Skeletal muscle tissue (tissue), 4 donors: Measurements from ENCODE around the gene TIAM2. TPM values are rescaled to one million over a fixed set of nuclear protein-coding genes. Genes with fewer than 3 reads are reported as not detected.

Experiments used
- H3K27ac ChIP-seq: one replicate; pipeline ENCODE4 v1.7.0; 2013; ENCODE audit warnings: mild to moderate bottlenecking, low read depth, low read length, inconsistent platforms
- H3K27me3 ChIP-seq, 3 donors: one replicate each; pipeline ENCODE4 v1.7.0; 2013; ENCODE audit warnings: low read length in 3 of 3; ENCODE audit not compliant: control insufficient read depth in 3 of 3, insufficient read depth in 3 of 3
- H3K36me3 ChIP-seq, 3 donors: one replicate each; pipeline ENCODE4 v1.7.0; 2013; ENCODE audit warnings: low read length in 3 of 3; ENCODE audit not compliant: control insufficient read depth in 3 of 3, insufficient read depth in 3 of 3
- H3K4me1 ChIP-seq, 3 donors: one replicate each; pipeline ENCODE4 v1.7.0; 2013; ENCODE audit warnings: low read length in 3 of 3, mild to moderate bottlenecking in 3 of 3; ENCODE audit not compliant: control insufficient read depth in 3 of 3, insufficient read depth in 3 of 3
- H3K4me3 ChIP-seq, 3 donors: one replicate each; pipeline ENCODE4 v1.7.0; 2013; ENCODE audit warnings: low read length in 3 of 3
- H3K9ac ChIP-seq, 3 donors: one replicate each; pipeline ENCODE4 v1.7.0; 2013; ENCODE audit warnings: low read length in 3 of 3, mild to moderate bottlenecking in 3 of 3, moderate library complexity in 2 of 3, low read depth in 1 of 3
- H3K9me3 ChIP-seq, 3 donors: one replicate each; pipeline ENCODE4 v1.7.0; 2013; ENCODE audit warnings: low read length in 3 of 3; ENCODE audit not compliant: control insufficient read depth in 3 of 3
- total RNA-seq: library from RNA; depleted of rRNA; stranded (reverse); fragments of >200 nt; gene quantifications from one replicate; pipeline ENCODE4 v1.2.3, GENCODE V29; 2014
- donor health status: Osteomylitis.

TIAM2 gene
- total RNA-seq, 1 donor from 2014 or later: 22.4 TPM

GRCh38 chr6:155274533-155274932, 279.4 kb downstream of the TIAM2 start:
- H3K36me3 ChIP-seq: peaks cover 0 to 2% (median 0%) of the 10 kb centered on the region in 3 donors
- peaks cover 15 to 38% (median 28%) of the 10 kb centered on the region in 3 donors for H3K4me1 ChIP-seq
- no peak overlapping the region for H3K9ac ChIP-seq

GRCh38 chr6:155275808-155276480, 280.8 kb downstream of the TIAM2 start:
- H3K4me3 ChIP-seq: peak overlapping the region in 2 of 3 donors; percentile 15 to 42
- H3K27ac ChIP-seq: peak overlapping the region; percentile 20
- peaks cover 15 to 38% (median 28%) of the 10 kb centered on the region in 3 donors for H3K4me1 ChIP-seq
- H3K9ac ChIP-seq: peak overlapping the region in 1 of 3 donors; percentile 10
- H3K9me3 ChIP-seq: no peaks in the 10 kb centered on the region
- H3K36me3 ChIP-seq: peaks cover 0 to 3% (median 2%) of the 10 kb centered on the region in 3 donors
- H3K27me3 ChIP-seq: no peaks in the 10 kb centered on the region

More at GRCh38 chr6:155274533-155274932, 279.4 kb downstream of the TIAM2 start:
- Histone ChIP-seq H3K9me3 (no peaks in the 10 kb centered on the region), H3K27me3 (no peaks in the 10 kb centered on the region), H3K4me3 (no peak overlapping the region), H3K27ac (no peak overlapping the region)

DNA sequence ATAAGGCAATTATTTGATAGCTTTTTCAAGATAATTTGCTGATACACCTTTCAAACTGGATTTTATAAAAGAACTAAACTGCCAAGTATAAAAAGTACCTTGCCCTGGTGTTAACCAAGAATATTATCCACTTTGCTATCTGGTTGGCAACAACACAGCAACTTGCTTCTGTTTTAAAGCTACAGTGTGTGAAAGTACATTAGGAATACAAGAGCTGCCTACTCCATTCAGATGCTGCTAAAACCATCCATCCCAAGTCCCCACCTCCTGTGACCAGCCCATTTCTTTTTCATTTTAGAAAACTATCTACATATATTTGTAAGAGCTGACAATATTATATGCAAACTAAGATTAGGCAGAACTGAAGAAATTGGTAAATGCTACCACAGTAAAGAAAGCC, 281.5 kb downstream of the TIAM2 start:
- Histone ChIP-seq H3K4me1 (peaks cover 15 to 38% (median 28%) of the 10 kb centered on the region in 3 donors), H3K27ac (no peak overlapping the region), H3K36me3 (peaks cover 0 to 3% (median 2%) of the 10 kb centered on the region in 3 donors)

GRCh38 chr6:155278319-155279049, 283.4 kb downstream of the TIAM2 start:
- no peaks in the 10 kb centered on the region for H3K27me3 ChIP-seq
- H3K9ac ChIP-seq: peak overlapping the region in 1 of 3 donors; percentile 27
- peaks cover 15 to 25% (median 19%) of the 10 kb centered on the region in 3 donors for H3K4me1 ChIP-seq
- H3K36me3 ChIP-seq: peaks cover 0 to 4% (median 2%) of the 10 kb centered on the region in 3 donors
- H3K9me3 ChIP-seq: no peaks in the 10 kb centered on the region
- H3K27ac ChIP-seq: no peak overlapping the region
- no peak overlapping the region for H3K4me3 ChIP-seq

More for the DNA sequence above, 281.5 kb downstream of the TIAM2 start:
- no peaks in the 10 kb centered on the region for H3K9me3 ChIP-seq
- H3K9ac ChIP-seq: no peak overlapping the region
- no peaks in the 10 kb centered on the region for H3K27me3 ChIP-seq
- no peak overlapping the region for H3K4me3 ChIP-seq

GRCh38 chr6:155284775-155285174, 289.7 kb downstream of the TIAM2 start:
- no peak overlapping the region for H3K9ac ChIP-seq
- no peaks in the 10 kb centered on the region for H3K27me3 ChIP-seq
- peaks cover 4 to 18% (median 14%) of the 10 kb centered on the region in 3 donors for H3K36me3 ChIP-seq
- no peaks in the 10 kb centered on the region for H3K9me3 ChIP-seq
- no peak overlapping the region for H3K4me3 ChIP-seq
- peaks cover 0 to 6% (median 3%) of the 10 kb centered on the region in 3 donors for H3K4me1 ChIP-seq
- H3K27ac ChIP-seq: no peak overlapping the region

DNA sequence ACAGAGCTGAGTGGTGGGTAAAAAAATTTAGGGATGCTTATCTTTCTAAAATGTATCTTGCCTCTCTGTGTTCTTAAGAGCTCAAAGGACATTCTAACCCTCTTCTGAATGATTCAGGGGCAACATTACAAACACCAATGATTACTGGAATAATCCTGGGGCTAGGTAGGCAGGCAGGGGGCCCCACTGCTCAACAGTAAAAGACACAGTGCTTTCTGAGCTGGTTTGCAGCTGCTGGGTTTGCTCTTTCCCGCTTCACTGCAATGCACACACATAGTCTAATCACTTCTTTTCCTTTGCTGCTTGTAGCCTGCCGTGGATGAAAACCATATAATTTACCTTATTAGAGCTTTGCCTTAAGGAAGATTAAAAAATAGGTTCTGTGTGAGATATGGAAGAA, 292.6 kb downstream of the TIAM2 start:
- H3K27me3 ChIP-seq: no peaks in the 10 kb centered on the region
- no peak overlapping the region for H3K27ac ChIP-seq
- H3K4me1 ChIP-seq: peaks cover 0 to 4% (median 0%) of the 10 kb centered on the region in 3 donors
- no peak overlapping the region for H3K9ac ChIP-seq
- no peaks in the 10 kb centered on the region for H3K9me3 ChIP-seq
- H3K4me3 ChIP-seq: no peak overlapping the region
- peaks cover 4 to 18% (median 11%) of the 10 kb centered on the region in 3 donors for H3K36me3 ChIP-seq

DNA sequence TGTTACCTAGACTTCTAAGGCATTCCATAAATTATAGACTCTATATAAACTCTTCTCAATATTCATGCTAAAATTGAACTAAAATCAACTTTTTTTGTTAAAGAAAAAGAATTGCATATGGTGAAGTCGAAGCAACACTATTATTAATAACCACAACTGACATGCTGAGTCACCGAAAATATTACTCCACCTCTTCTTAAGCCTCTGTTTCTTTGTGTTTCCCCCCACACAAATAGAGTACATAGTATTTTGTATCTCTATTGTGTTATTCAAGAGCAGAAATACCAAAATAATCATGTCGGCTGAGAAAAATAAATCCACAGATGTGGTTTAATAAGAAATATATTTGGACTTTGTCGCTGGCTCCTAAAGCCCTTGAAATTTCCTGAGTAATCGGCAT, 295.4 kb downstream of the TIAM2 start:
- no peaks in the 10 kb centered on the region for H3K4me1 ChIP-seq

GRCh38 chr6:155291291-155291690, 296.2 kb downstream of the TIAM2 start:
- Histone ChIP-seq H3K27me3 (no peaks in the 10 kb centered on the region), H3K36me3 (peaks cover 3 to 18% (median 13%) of the 10 kb centered on the region in 3 donors), H3K4me3 (no peak overlapping the region), H3K27ac (no peak overlapping the region), H3K4me1 (no peaks in the 10 kb centered on the region), H3K9me3 (no peaks in the 10 kb centered on the region), H3K9ac (no peak overlapping the region)

More for the DNA sequence above, 295.4 kb downstream of the TIAM2 start:
- H3K27me3 ChIP-seq: no peaks in the 10 kb centered on the region
- H3K9ac ChIP-seq: no peak overlapping the region
- no peaks in the 10 kb centered on the region for H3K9me3 ChIP-seq
- H3K27ac ChIP-seq: no peak overlapping the region
- H3K4me3 ChIP-seq: no peak overlapping the region
- H3K36me3 ChIP-seq: peaks cover 3 to 14% (median 10%) of the 10 kb centered on the region in 3 donors

- Histone ChIP-seq H3K27me3 (no peaks in the 10 kb centered on the region), H3K27ac (no peak overlapping the region), H3K4me3 (no peak overlapping the region), H3K36me3 (peaks cover 7 to 22% (median 16%) of the 10 kb centered on the region in 3 donors), H3K9ac (no peak overlapping the region), H3K9me3 (no peaks in the 10 kb centered on the region), H3K4me1 (no peaks in the 10 kb centered on the region)
Measured at GRCh38 chr6:155292711-155293110, 297.6 kb downstream of the TIAM2 start.

- Histone ChIP-seq H3K27ac (no peak overlapping the region), H3K27me3 (no peaks in the 10 kb centered on the region), H3K9ac (no peak overlapping the region), H3K36me3 (peaks cover 7 to 23% (median 23%) of the 10 kb centered on the region in 3 donors), H3K9me3 (no peaks in the 10 kb centered on the region), H3K4me1 (no peaks in the 10 kb centered on the region), H3K4me3 (no peak overlapping the region)
Measured at GRCh38 chr6:155297669-155298068, 302.6 kb downstream of the TIAM2 start.
